CD4-positive, alpha-beta T cell (primary cell): ENCODE results near the gene XYLT1. TPM values are rescaled to one million over a fixed set of nuclear protein-coding genes. Genes with fewer than 3 reads are reported as not detected.

Source experiments
- ATAC-seq: fragments of 200-7000 bp; cut with Tn5 transposase; one replicate; pipeline ENCODE4 v1.10.0; 2022; ENCODE audit warnings: mild to moderate bottlenecking; ENCODE audit not compliant: poor library complexity
- CTCF ChIA-PET: fragments of 350-600 bp; sonication (Branson Sonifier 250); formaldehyde crosslinking; loops from one replicate; lab custom pipeline; 2021; ENCODE audit warnings: antibody characterized with exemption, inconsistent platforms; lab: Charles Lee
- POLR2A ChIA-PET: fragments of 350-600 bp; sonication (Branson Sonifier 250); formaldehyde crosslinking; loops from one replicate; lab custom pipeline; 2021; ENCODE audit warnings: antibody characterized with exemption, inconsistent platforms; lab: Charles Lee
- DNase-seq, 14 experiments: peaks; one replicate each; pipeline ENCODE4 v3.0.0-alpha.2; 2013 to 2020; ENCODE audit warnings: mixed read lengths in 2 of 14
- H3K27ac ChIP-seq, 2 donors: one replicate each; pipeline versions ENCODE4 v1.5.1 to v1.7.0; 2013; ENCODE audit warnings: low read length in 2 of 2, low read depth in 1 of 2, mild to moderate bottlenecking in 1 of 2
- H3K27me3 ChIP-seq, 2 experiments: 1 replicate in 1 of 2; 2 replicates in 1 of 2; pipeline versions ENCODE4 v1.6.1 to v1.7.0; 2013; ENCODE audit warnings: low read length in 2 of 2, control low read depth in 1 of 2, mild to moderate bottlenecking in 1 of 2, moderate library complexity in 1 of 2; ENCODE audit not compliant: insufficient read depth in 2 of 2, control insufficient read depth in 1 of 2
- H3K36me3 ChIP-seq: one replicate; pipeline ENCODE4 v1.6.1; 2013; ENCODE audit warnings: low read length, control low read depth; ENCODE audit not compliant: insufficient read depth
- H3K4me1 ChIP-seq: one replicate; pipeline ENCODE4 v1.6.1; 2013; ENCODE audit warnings: low read length, control low read depth; ENCODE audit not compliant: insufficient read depth
- H3K4me3 ChIP-seq: one replicate; pipeline ENCODE4 v1.5.1; 2013; ENCODE audit warnings: mild to moderate bottlenecking, low read length, moderate library complexity
- H3K9me3 ChIP-seq, 2 experiments: 1 replicate in 1 of 2; 2 replicates in 1 of 2; pipeline versions ENCODE4 v1.6.1 to v1.7.0; 2013; ENCODE audit warnings: low read length in 2 of 2, mild to moderate bottlenecking in 2 of 2, control low read depth in 1 of 2, moderate library complexity in 1 of 2; ENCODE audit not compliant: control insufficient read depth in 1 of 2, insufficient read depth in 1 of 2
- H3K27ac Mint-ChIP-seq: one replicate; pipeline ENCODE4 v1.8.0; 2020; ENCODE audit warnings: mixed read lengths
- H3K27me3 Mint-ChIP-seq: one replicate; pipeline ENCODE4 v1.8.0; 2021; ENCODE audit warnings: mixed read lengths
- H3K36me3 Mint-ChIP-seq: one replicate; pipeline ENCODE4 v1.8.0; 2021; ENCODE audit warnings: low read depth, mixed read lengths
- H3K4me1 Mint-ChIP-seq: one replicate; pipeline ENCODE4 v1.8.0; 2021; ENCODE audit warnings: low read depth, mixed read lengths
- H3K4me3 Mint-ChIP-seq: one replicate; pipeline ENCODE4 v1.8.0; 2020; ENCODE audit warnings: mild to moderate bottlenecking, mixed read lengths
- H3K9me3 Mint-ChIP-seq: one replicate; pipeline ENCODE4 v1.8.0; 2020; ENCODE audit warnings: mixed read lengths
- intact Hi-C, 2 experiments: fragments of 100-400 bp; cut with DNase I in 1 of 2; cut with micrococcal nuclease in 1 of 2; formaldehyde crosslinking; loops; one replicate each; pipeline versions ENCODE4 v1.15.1 to v1.9.0; 2023 to 2025; cut with DNase I, micrococcal nuclease
- total RNA-seq, 174 experiments: library from RNA in 2 of 174; stranded (reverse) in 2 of 174; gene quantifications; one replicate each; pipeline ENCODE4 v1.2.3 and lab custom pipeline; 2021 to 2026
- TF ChIP-seq, protein P1 (sequence below): fragments of 200-600 bp; IDR thresholded peaks from one replicate; pipeline ENCODE4 v1.8.0; 2022; ENCODE audit warnings: antibody characterized with exemption, mild to moderate bottlenecking

Gene XYLT1
- total RNA-seq, 2 experiments from 2014 or later: 26.0 to 27.1 TPM

DNA sequence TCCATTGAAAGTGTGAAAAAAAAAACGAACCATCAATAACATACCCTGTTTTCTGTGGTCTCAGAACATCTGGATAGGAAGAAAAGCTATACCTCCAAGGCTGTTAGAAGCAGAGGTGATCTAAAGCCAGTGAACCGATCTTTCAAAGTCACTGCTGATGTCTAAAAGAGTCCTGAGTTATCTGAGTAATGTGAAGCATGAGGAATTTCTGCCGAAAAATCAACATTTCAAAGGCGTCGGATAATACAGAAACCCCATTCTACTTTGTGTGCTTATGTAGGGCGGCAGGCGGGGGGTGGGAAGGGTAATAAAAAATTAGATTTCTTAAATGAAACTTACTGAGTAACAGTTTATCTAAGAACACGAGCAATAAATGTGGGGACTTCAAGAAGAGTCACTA lies 3.9 kb downstream of the XYLT1 start:
- Mint-ChIP-seq H3K9me3 (no peaks in the 10 kb centered on the region), H3K4me1 (peaks cover 66% of the 10 kb centered on the region), H3K27me3 (no peaks in the 10 kb centered on the region), H3K4me3 (peak overlapping the region; percentile 11), H3K36me3 (peaks cover 28% of the 10 kb centered on the region), H3K27ac (no peak overlapping the region)
- peaks cover 41% of the 10 kb centered on the region for H3K4me1 ChIP-seq
- POLR2A ChIA-PET: interaction anchor here (0.6 to 3.5 kb wide), 6 partner anchors 95 to 268 kb away, joined by 3 to 19 read pairs (median 3); no protein-coding TSS in a partner anchor
- ATAC-seq (no peak), DNase-seq (no peak)
- H3K9me3 ChIP-seq: no peaks in the 10 kb centered on the region
- CTCF ChIA-PET: no interaction called here
- peaks cover 2% of the 10 kb centered on the region for H3K36me3 ChIP-seq
- H3K27me3 ChIP-seq: no peaks in the 10 kb centered on the region
- intact Hi-C loops: loop anchor here in 1 of 2 experiments (5.0 kb wide), 4 partner anchors 75 to 255 kb away; no protein-coding TSS in a partner anchor
- TF ChIP-seq, protein P1, sequence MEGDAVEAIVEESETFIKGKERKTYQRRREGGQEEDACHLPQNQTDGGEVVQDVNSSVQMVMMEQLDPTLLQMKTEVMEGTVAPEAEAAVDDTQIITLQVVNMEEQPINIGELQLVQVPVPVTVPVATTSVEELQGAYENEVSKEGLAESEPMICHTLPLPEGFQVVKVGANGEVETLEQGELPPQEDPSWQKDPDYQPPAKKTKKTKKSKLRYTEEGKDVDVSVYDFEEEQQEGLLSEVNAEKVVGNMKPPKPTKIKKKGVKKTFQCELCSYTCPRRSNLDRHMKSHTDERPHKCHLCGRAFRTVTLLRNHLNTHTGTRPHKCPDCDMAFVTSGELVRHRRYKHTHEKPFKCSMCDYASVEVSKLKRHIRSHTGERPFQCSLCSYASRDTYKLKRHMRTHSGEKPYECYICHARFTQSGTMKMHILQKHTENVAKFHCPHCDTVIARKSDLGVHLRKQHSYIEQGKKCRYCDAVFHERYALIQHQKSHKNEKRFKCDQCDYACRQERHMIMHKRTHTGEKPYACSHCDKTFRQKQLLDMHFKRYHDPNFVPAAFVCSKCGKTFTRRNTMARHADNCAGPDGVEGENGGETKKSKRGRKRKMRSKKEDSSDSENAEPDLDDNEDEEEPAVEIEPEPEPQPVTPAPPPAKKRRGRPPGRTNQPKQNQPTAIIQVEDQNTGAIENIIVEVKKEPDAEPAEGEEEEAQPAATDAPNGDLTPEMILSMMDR: no peak
- H3K27ac ChIP-seq: no peak overlapping the region
- H3K4me3 ChIP-seq: no peak overlapping the region

DNA sequence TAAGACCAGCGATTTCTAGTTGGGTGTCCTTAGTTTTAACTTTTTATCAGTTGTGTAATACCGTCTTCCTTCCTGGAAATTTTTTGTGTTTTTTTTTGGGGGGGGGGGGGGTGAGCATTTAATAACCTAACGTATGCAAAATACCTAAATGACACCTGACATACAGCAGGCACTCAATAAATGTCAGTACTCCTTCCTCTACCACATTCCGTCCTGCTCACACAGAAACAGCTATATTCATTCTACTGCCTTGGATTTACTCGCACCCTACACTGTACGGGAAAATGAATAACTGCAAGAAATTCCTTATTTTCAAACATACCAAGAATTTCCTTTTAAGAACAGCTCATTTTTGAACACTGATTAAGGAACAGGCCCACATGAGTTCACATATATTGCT lies 5.3 kb downstream of the XYLT1 start:
- TF ChIP-seq, protein P1: no peak
- ATAC-seq (no peak), DNase-seq (no peak)
- H3K27ac ChIP-seq: no peak overlapping the region
- ChIA-PET POLR2A (no interaction called here), CTCF (no interaction called here)
- no peaks in the 10 kb centered on the region for H3K27me3 ChIP-seq
- peaks cover 31% of the 10 kb centered on the region for H3K36me3 Mint-ChIP-seq
- H3K4me3 Mint-ChIP-seq: no peak overlapping the region
- intact Hi-C loops: loop anchor here in 1 of 2 experiments (5.0 kb wide), 4 partner anchors 73 to 253 kb away; no protein-coding TSS in a partner anchor
- peaks cover 80% of the 10 kb centered on the region for H3K4me1 Mint-ChIP-seq
- H3K9me3 ChIP-seq: no peaks in the 10 kb centered on the region
- H3K9me3 Mint-ChIP-seq: no peaks in the 10 kb centered on the region
- H3K27me3 Mint-ChIP-seq: no peaks in the 10 kb centered on the region
- H3K27ac Mint-ChIP-seq: no peak overlapping the region
- H3K4me3 ChIP-seq: no peak overlapping the region
- H3K36me3 ChIP-seq: peaks cover 2% of the 10 kb centered on the region
- H3K4me1 ChIP-seq: peaks cover 42% of the 10 kb centered on the region

- ATAC-seq: peak; percentile 64
- H3K27me3 Mint-ChIP-seq: no peaks in the 10 kb centered on the region
- POLR2A ChIA-PET: interaction anchor here (1.5 kb wide), 1 partner anchor 94 kb away, joined by 5 read pairs; no protein-coding TSS in a partner anchor
- H3K36me3 Mint-ChIP-seq: peaks cover 32% of the 10 kb centered on the region
- intact Hi-C loops: loop anchor here in 1 of 2 experiments (2.0 kb wide), 1 partner anchor 13 kb away; no protein-coding TSS in a partner anchor
- CTCF ChIA-PET: interaction anchor here (1.0 to 1.3 kb wide), 2 partner anchors 43 to 130 kb away, joined by 3 read pairs; no protein-coding TSS in a partner anchor
- Histone ChIP-seq H3K9me3 (no peaks in the 10 kb centered on the region), H3K4me3 (no peak overlapping the region), H3K4me1 (peaks cover 24% of the 10 kb centered on the region), H3K36me3 (peaks cover 2% of the 10 kb centered on the region), H3K27ac (no peak overlapping the region), H3K27me3 (no peaks in the 10 kb centered on the region)
- no peak for DNase-seq
- H3K4me1 Mint-ChIP-seq: peaks cover 73% of the 10 kb centered on the region
- TF ChIP-seq, protein P1: no peak
- H3K27ac Mint-ChIP-seq: no peak overlapping the region
- no peaks in the 10 kb centered on the region for H3K9me3 Mint-ChIP-seq
- no peak overlapping the region for H3K4me3 Mint-ChIP-seq
Observed at GRCh38 chr16:17463335-17463734, 7.4 kb downstream of the XYLT1 start.
